MCF 10A (cell line): ENCODE data around the gene DUSP6. TPM values are rescaled to one million over a fixed set of nuclear protein-coding genes. Genes with fewer than 3 reads are reported as not detected.

ENCODE experiments used
- BruUV-seq: library from RNA; stranded (reverse); fragments of 400-500 nt; replicated peaks from 2 replicates; lab custom pipeline; 2021; lab: Mats Ljungman, UMichigan
- CTCF ChIA-PET: fragments of 300-600 bp; sonication (Branson Sonifier 250); formaldehyde crosslinking; extraction: SDS; loops from one replicate; lab custom pipeline; 2021; ENCODE audit warnings: antibody characterized with exemption, inconsistent platforms; lab: Yijun Ruan, JAX
- POLR2A ChIA-PET: fragments of 300-600, 350-650 bp; sonication (Branson Sonifier 250); formaldehyde crosslinking; extraction: SDS; loops from one replicate; lab custom pipeline; 2020; ENCODE audit warnings: antibody characterized with exemption, inconsistent platforms; lab: Yijun Ruan, JAX
- DNase-seq: peaks from one replicate; pipeline ENCODE4 v3.0.0-alpha.2; 2018; ENCODE audit not compliant: unreplicated experiment
- H3K27ac Mint-ChIP-seq: one replicate; pipeline ENCODE4 v1.8.0; 2022; ENCODE audit warnings: mild to moderate bottlenecking, low read depth, mixed read lengths; ENCODE audit not compliant: unreplicated experiment
- H3K27me3 Mint-ChIP-seq: one replicate; pipeline ENCODE4 v1.8.0; 2022; ENCODE audit warnings: mixed read lengths; ENCODE audit not compliant: insufficient read depth, unreplicated experiment
- H3K36me3 Mint-ChIP-seq: one replicate; pipeline ENCODE4 v1.8.0; 2022; ENCODE audit warnings: mild to moderate bottlenecking, moderate library complexity, mixed read lengths; ENCODE audit not compliant: insufficient read depth, unreplicated experiment
- H3K4me1 Mint-ChIP-seq: one replicate; pipeline ENCODE4 v1.8.0; 2022; ENCODE audit warnings: mixed read lengths; ENCODE audit not compliant: insufficient read depth, unreplicated experiment
- H3K4me3 Mint-ChIP-seq: one replicate; pipeline ENCODE4 v1.8.0; 2022; ENCODE audit warnings: mild to moderate bottlenecking, moderate library complexity, mixed read lengths; ENCODE audit not compliant: unreplicated experiment
- H3K9me3 Mint-ChIP-seq: one replicate; pipeline ENCODE4 v1.8.0; 2022; ENCODE audit warnings: mixed read lengths; ENCODE audit not compliant: unreplicated experiment
- CTCF ChIP-seq: fragments of 200-600 bp; IDR thresholded peaks from one replicate; pipeline ENCODE4 v1.8.0; 2022; ENCODE audit warnings: antibody characterized with exemption, mild to moderate bottlenecking; ENCODE audit not compliant: unreplicated experiment
- intact Hi-C: fragments of 100-400 bp; cut with micrococcal nuclease; formaldehyde crosslinking; loops from 2 replicates; pipeline ENCODE4 v1.14.1; 2022
- total RNA-seq: library from RNA; stranded (reverse); gene quantifications from 2 replicates; pipeline ENCODE4 v1.2.3, GENCODE V29; 2022

The DUSP6 gene
- total RNA-seq, 1 experiment from 2014 or later = 149 TPM

GRCh38 chr12:89356069-89356665 is 3.9 kb upstream of the DUSP6 start:
- Mint-ChIP-seq H3K9me3 (no peaks in the 10 kb centered on the region), H3K4me1 (peaks cover 17% of the 10 kb centered on the region), H3K27me3 (no peaks in the 10 kb centered on the region), H3K4me3 (no peak overlapping the region), H3K36me3 (peaks cover 22% of the 10 kb centered on the region), H3K27ac (peak overlapping the region; percentile 96)
- no TSS peak for BruUV-seq
- ChIA-PET POLR2A (no interaction called here), CTCF (interaction anchor here (0.6 kb wide), 1 partner anchor 132 kb away, joined by 3 read pairs; no protein-coding TSS in a partner anchor)
- no peak for DNase-seq
- intact Hi-C loops = no loop called here
- TF ChIP-seq CTCF = no peak

GRCh38 chr12:89355243-89356068 is 3.2 kb upstream of the DUSP6 start:
- POLR2A ChIA-PET = interaction anchor here (1.1 to 10.0 kb wide), 11 partner anchors 7 to 294 kb away, joined by 3 to 155 read pairs (median 9); no protein-coding TSS in a partner anchor
- no peaks in the 10 kb centered on the region for H3K27me3 Mint-ChIP-seq
- peaks cover 24% of the 10 kb centered on the region for H3K36me3 Mint-ChIP-seq
- peak overlapping the region; percentile 96 for H3K27ac Mint-ChIP-seq
- H3K9me3 Mint-ChIP-seq = no peaks in the 10 kb centered on the region
- intact Hi-C loops = no loop called here
- DNase-seq = no peak
- TF ChIP-seq CTCF = no peak
- CTCF ChIA-PET = interaction anchor here (0.6 to 1.5 kb wide), 4 partner anchors 15 to 153 kb away, joined by 3 to 7 read pairs (median 3); no protein-coding TSS in a partner anchor
- peaks cover 17% of the 10 kb centered on the region for H3K4me1 Mint-ChIP-seq
- BruUV-seq = no TSS peak
- H3K4me3 Mint-ChIP-seq = peak overlapping the region; percentile 82

GRCh38 chr12:89354612-89355067 is 2.3 kb upstream of the DUSP6 start:
- H3K4me3 Mint-ChIP-seq = peak overlapping the region; percentile 82
- BruUV-seq = no TSS peak
- peak overlapping the region; percentile 96 for H3K27ac Mint-ChIP-seq
- POLR2A ChIA-PET = interaction anchor here (0.7 to 10.0 kb wide), 21 partner anchors 8 to 293 kb away, joined by 3 to 155 read pairs (median 6); no protein-coding TSS in a partner anchor
- peaks cover 22% of the 10 kb centered on the region for H3K4me1 Mint-ChIP-seq
- no peaks in the 10 kb centered on the region for H3K27me3 Mint-ChIP-seq
- CTCF ChIA-PET = interaction anchor here (0.6 to 1.5 kb wide), 5 partner anchors 16 to 600 kb away, joined by 3 to 7 read pairs (median 3); no protein-coding TSS in a partner anchor
- no peaks in the 10 kb centered on the region for H3K9me3 Mint-ChIP-seq
- H3K36me3 Mint-ChIP-seq = peaks cover 32% of the 10 kb centered on the region
- DNase-seq = no peak
- TF ChIP-seq CTCF = no peak
- intact Hi-C loops = loop anchor here (1.0 kb wide), 1 partner anchor 192 kb away; no protein-coding TSS in a partner anchor
